Activated gamma-delta T cell treated with Interleukin-2 at 50 U/mL for 16 hours (primary cell): ENCODE measurements around the gene ARAP2.

Experiments used
- DNase-seq: peaks from one replicate; pipeline ENCODE4 v3.0.0-alpha.2; 2020

ARAP2 gene

DNA sequence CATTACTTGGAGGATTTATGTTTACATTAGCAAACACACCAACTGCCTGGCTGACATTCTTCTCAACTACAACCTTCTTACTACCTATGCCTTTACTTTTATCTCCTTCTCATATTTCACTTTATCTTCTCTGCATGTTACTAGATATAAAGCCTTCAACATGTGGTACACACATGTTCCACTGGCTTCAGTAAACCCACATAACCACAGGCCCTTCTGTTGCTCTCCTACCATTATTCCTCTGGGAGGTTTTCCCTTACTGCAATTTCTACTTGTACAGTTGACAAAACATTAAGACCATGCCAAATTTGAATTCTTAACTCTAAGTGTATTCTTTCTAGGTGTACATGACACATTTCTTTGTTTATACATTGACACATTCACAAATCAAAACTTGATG lies 133.1 kb downstream of the ARAP2 start:
- no peak for DNase-seq

DNA sequence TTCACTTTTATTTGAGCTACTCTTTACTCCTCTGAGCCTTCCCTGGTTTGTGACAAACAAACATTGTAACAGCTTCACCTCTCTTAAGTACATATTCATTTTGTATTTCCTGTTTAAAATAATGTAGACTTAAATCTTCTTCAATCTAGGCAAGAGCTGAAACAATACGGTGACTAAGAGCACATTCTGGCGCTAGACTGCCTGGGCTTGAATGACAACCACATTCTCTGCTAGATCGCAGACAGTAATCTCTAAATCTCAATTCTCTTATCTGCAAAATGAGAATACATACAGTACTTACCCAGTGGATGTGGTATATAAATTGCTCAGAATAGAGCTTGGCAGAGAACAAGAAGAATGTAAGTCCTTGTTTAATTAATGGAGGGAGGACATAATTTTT lies 144.8 kb downstream of the ARAP2 start:
- no peak for DNase-seq

DNA sequence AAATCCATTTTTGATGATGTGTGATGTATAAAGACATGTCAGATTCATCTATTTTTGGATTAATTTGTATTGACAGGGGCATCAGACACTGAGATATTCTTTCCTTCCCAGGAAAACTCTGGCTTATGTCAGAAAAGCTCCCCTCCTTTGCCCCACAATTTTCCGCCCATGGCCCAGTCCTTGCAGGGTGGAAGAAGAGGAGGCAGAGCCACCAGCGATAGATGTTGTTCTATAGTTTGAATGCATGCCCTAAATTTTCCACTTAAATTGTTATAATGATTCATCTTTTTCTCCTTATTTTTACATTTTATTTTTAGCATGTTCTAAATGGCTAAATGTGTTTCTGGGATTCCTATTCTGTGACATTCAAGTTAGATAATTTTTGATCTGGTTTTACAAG lies 149.3 kb downstream of the ARAP2 start:
- DNase-seq = no peak

DNA sequence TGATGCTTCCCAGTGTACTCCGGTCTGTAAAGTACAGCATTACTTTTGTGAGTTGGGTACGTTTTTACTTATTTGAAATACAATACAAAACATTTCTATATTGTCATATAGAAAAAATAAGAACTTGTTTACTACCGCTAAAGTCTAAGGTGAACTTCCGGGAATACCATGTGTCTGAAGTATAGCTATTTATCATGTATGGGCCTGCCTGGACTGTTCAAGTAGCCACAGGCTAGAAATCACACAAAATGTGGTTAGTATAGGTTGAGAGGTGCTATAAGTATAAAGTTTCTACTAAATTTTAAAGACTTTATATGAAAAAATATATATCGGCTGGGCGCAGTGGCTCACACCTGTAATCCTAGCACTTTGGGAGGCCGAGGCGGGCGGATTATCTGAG lies 152.3 kb downstream of the ARAP2 start:
- no peak for DNase-seq

DNA sequence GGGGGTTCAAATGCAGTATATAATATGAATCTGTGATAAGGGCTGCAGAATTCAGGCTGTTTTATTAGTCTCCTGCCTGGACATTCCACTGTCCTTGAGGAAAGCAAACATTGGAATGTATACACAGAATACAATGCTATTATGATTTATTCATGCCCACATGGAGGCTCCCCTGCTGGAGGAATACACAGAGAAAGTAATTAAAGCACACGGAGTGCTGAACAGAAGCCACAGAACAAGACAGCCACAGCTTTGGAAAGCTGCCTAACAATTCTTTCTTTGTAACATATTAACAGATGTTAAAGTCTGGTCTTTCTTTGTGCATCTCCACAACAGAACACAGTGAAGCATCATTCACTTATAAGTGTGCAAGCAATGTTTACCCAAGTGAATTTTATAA lies 155.8 kb downstream of the ARAP2 start:
- no peak for DNase-seq

DNA sequence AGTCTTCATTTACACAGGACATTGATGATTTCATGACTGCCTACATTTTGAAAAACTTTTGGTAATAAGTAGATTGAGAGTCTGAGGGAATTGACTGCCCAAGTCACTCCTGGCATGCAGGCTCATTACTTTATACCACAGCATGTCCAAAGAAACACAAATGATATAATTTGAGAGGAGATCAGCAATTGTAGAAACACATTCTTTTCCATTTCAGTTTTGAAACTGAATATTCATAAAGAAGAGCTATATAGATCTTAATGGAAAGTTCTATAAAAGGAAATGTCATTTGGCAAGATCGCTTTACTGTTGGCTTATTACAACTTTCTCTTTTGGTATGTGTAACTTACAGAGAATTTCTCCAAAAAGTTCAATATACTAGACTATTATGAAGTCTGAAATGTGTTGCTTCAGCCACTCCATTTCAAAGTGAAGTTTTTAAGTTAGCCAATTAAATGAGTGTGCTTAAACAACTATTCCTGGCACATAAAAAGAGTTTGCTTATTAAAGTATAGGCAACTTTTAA lies 158.0 kb downstream of the ARAP2 start:
- DNase-seq = no peak

DNA sequence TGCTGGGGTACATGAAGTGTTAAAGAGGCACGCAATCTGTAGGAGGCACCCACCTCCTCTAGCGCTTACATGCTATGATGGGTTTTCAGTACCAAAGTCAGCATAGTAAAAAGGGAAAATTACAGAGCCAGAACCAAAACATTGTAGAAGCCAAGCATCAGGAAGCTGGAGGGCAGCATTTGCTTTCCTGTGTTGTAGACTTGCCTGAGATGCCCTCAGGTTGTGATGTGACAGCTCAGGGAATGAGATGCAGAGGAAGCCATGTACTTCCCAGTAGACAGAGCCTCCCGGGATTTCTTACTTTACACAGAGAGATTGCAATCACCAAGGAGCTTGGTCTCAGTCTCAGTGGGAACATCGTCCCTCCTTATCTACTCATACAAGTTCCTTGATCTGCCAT lies 161.5 kb downstream of the ARAP2 start:
- no peak for DNase-seq

DNA sequence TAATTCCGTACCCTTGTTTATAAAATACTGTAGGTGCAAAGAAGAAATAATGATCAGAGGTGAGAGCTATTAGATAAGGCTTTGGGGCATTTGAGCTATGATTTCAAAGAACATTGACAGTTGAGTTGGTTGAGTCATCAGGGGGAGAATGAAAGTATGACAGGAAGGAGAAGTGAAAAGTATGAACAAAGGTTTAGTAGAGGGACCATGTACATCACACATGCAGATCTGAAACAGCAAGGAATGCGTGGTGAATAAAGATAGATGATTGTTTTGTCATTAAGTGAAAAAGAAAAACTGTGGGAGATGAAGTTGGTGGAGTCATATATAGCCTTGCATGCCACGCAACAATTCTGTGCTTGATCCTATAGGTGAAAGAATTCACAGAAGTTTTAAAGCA lies 163.1 kb downstream of the ARAP2 start:
- no peak for DNase-seq

DNA sequence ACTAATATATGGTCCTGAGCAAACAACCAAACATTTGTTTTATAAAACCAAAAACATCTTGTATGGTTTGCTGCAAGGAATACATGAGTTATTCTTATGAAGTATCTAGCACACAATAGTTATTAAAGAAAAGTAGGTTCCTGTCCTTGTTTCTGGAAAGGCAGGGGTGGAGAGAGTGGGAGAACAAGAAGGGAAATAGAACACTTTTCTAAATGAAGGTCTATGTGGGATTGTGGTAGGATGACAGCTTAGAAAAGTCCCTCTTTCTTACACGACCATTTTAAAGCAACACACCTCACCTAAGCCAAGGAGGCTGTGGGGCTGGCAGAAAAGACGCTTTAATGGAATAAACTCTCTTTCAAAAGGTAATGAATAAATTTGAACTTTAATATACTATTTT lies 164.6 kb downstream of the ARAP2 start:
- no peak for DNase-seq

DNA sequence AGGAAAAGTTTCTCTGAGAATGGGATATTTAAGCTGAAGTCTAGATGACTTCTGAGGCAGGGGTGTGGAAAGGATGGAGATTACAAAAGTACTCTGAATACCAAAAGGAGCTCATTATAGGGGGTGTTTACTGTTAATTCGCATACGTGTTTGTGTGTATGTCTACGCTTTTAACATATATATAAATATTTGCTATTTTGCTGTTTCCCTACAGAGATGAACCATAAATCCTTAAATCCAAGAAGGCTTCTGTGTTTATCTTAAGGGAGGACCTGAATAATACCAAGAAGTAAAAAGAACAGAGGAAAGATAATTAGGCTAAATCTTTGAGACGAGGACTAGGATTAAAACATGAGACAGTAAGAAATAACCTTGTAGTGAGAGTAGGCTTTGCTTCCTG lies 166.0 kb downstream of the ARAP2 start:
- no peak for DNase-seq

DNA sequence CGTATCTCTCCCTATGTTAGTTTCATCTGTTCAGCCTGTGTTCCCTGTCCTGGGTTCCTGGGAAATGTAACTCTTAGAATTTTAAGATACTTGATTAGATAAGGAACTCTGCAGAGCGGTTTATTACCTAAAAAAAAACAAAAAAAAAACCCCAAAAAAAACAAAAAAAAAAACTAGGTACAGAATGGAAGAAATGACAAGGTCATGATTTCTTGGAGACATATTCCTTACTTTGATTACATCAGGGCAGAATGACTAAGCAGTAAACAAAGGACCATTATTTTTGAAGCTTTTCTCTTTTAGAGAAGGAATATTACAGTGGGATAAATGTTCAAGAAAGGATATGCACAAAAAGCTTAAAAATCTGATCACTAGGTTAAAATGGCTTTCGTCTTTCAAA lies 171.8 kb downstream of the ARAP2 start:
- no peak for DNase-seq

DNA sequence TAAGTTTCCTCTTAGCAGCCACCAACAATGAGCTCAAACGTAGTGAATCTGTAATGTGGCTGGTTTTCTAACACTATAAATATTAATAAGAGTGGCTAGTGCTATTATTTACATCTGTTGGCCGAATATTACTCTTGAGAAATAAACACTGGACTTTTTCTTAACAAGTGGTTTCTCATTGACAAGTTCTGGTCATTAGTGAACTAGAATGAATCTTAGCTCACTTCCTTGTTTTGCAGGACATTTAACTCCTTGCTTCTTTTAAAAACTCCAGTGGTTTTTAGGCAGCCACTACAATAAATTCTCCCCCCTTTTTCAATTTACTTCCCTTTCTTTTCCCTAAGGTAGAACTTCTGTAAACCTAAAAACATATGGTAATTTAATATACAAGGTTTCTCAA lies 177.2 kb downstream of the ARAP2 start:
- no peak for DNase-seq

DNA sequence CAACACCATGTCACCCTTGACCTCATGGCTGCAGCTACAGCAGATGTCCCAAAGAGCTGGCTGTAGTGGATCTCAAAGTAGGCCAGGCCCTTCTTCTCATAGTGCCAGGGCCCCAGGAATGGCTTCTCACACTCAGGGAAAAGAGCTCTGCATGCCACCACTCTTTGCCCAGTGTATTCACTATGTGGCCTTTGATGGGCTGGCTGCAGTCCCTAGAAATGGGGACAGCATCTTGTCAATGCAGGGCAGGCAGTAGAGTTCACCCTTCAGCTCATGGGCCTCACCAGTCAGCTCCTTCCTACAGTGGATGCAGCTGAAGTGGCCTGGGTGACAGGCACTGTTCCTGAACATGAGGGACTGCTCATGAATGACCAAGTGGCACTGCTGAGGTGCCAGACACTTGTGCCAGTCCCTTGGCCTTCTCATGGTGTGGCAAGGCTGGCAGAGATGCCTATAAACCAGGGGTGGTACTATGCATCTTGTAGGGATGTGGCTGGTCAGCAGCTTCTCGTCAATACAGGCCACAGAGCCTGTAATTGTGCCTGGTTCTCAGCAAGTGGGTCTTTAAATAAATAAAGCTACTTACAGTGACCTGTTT lies 178.9 kb downstream of the ARAP2 start:
- DNase-seq = no peak

DNA sequence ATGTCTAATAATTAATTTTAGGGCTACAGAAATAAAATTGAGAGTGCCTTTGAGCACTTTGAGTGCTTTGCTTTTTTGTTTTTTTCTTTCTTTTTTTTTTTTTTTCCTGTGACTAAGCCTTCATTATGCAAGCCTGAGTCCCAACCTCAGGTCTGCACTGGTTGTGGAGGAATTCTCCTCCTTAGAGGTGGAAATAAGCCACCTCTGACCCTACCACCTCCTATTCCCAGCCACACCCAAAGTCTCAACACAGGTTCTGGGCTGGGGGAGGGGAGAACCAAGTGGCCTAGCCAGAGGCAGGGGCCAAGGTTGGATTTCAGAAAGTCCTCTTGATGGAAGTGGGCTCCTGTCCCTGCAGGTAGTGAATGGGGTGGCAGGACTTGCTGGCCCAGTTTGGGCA lies 180.2 kb downstream of the ARAP2 start:
- DNase-seq = no peak

DNA sequence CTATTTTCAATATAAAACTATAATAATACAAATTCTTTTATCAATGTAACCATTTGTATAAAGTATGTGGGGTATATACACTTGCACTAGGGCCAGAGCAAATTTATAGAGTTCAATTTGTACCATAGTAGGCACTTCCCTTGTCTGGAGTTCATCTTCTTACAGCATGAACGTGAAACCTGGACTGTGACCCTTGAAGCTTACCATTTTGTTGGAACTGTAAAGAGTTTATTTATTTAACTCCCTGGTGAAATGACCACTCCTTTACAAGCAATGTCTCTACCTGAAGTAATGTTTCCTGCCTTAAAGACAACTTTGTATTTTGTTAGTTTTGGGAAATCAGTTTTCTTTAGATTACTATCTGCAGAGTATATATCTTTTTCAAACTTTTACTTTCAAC lies 188.2 kb downstream of the ARAP2 start:
- no peak for DNase-seq

DNA sequence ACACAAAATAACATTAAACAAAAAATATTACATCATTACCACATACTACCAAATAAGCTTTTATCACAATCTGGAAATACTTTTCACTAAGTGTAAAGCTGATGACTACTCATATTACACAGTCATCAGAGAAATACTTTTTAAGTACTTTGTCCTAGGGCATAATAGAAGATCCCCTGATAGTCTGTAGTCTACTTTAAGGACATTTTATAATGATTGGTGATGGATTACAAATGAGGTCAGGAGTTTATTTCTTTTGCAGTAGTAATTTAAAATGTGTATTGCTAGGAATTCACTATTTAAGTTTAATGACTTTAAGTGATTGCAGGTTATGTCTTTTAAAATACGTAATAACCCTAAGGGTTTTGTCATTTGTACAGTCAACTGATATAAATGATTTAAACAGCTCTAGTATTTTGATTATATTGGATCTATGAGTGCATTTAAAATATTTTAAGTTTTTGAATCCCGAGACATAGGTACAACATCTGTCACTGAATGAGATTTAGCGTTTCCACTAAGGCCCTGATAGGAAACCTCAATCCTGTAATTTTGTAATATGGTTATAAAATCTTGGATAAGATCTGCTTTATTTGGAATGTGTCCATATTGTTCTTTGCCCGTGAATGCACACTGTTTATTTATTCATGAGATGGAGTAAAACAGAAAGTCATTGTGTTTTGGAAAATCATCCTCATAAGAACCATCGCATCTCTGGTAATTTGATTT lies 189.5 kb downstream of the ARAP2 start:
- no peak for DNase-seq

DNA sequence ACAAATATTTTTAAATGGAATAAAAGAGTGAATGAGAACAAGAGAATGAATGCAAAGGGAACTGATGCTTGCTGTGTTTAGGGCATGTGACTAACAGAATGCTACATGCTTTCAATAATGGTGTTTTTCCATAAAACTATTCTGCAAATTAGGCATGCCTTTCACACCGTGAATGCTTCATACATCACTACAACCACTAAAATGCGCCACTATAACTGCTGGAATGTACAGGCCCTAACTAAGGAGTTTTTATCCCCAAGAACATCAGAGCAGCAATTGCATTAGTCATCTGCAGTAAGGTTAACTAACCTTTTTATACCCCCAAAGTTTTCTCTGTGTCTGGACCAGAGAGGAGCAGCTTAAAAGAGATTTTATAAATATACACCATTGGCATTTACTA lies 190.4 kb downstream of the ARAP2 start:
- no peak for DNase-seq

DNA sequence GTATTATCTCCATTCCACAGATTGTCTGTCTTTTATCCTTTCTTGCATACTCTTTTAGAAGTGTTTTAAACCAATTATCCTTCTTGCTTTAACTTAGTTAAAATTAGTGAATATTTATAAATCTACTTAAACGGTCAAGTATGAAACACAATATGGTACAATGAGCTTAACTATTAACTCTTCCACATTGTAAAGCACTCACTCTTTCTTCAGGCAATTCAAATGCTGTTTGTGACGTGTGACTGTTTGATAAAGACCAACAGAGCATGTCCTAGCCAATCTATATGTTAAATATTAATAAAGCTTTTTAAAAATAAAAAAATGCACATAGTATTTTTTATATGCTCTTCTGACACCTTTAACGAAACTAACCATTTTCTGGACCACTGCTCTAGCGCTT lies 192.7 kb downstream of the ARAP2 start:
- no peak for DNase-seq

DNA sequence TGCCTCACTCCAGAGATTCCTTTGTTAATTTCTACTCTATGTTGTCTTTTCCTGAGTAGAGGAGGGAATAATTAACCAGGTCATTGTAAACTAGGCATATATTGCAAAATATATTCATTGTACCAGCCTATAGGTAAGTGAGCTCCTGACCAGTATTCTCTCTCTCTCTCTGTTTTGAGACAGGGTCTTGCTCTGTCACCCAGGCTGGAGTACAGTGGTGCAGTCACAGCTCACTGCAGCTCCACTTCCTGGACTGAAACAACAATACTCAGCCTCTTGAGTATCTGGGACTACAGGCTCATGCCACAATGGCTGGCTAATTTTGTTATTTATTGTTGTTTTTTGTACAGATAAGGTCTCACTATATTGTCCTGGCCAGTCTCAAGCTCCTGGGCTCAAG lies 198.3 kb downstream of the ARAP2 start:
- no peak for DNase-seq

DNA sequence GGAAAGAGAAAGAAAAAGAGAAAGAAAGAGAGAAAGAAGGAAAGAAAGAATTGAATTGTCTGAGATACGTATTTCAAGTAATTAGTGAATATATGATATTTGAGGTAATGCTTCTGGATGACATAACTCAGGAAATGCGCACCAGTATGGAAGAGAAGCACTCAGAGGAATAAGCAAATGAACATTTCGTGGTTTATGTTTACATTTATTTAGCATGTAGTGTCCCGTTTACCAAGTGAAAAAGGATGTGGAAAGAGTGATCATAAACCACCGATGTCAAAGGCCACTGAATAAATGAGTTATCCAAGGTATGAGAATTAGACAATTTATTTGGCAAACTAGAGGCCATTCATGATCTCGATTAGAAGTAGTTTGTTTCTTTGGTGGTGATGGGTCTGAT lies 200.4 kb downstream of the ARAP2 start:
- no peak for DNase-seq

DNA sequence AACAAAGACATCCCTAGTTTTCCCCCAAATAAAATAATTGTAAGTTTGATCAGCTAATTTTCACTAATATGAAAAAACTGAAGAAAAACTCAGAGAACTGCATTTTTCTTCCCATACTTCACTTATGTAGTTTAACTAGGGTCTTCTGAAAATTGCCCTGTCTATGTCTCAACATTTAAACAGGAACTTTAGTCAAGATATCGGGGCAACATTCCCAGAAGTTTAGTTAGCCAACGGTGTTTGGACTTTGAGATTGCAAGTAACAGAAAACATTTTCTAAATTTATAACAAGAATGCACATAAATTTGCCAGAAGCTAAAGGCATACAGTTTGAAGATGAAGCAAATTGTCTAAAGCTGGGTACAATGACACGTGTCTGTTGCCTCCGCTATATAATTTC lies 201.1 kb downstream of the ARAP2 start:
- no peak for DNase-seq

DNA sequence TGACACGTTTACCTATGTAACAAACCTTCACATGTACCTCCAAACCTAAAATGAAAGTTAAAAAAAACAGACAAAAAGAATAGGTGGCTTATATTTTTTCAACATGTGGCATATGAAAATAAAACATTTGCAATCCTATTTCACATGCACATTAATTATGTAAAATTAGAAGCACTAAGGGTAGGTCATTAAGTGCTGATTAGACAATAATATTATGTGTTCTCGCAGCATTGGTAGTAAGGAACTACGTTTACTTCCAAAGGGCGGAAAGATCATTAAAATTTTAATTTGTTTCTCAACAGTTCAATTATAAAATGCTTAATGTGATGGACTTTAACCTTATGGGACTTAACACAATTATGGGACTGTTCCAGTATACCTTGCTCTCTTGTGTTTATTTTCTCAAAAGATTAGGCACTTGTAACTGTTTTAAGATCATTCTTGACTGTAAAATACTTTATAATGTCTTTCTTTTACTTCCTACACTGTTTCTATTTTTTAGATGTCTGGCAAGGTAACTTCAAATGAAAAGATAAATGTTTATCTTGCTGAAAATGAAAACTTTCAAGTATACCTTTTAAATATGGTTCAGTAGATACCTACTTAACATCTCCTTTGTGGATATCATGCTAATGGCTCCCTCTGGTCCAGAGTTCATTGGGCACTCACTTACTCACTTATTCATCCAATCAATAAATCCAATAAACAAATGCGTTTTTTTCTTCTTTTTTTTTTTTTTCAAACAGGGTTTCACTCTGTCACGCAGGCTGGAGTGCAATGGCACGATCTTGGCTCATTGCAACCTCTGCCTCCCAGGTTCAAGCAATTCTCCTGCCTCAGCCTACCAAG lies 202.0 kb downstream of the ARAP2 start:
- DNase-seq = no peak

DNA sequence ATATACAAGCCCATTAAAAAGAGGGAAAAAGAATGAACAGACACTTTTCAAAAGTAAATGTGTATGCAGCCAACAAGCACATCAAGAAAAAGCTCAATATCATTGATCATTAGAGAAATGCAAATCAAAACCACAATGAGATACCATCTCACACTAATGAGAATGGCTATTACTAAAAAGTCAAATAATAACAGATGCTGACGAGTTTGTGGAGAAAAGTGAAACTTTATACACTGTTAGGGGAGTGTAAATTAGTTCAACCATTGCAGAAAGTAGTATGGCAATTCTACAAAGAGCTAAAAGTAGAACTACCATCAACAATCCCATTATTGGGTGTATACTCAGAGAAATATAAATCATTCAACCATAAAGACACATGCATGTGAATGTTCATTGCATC lies 203.0 kb downstream of the ARAP2 start:
- no peak for DNase-seq

DNA sequence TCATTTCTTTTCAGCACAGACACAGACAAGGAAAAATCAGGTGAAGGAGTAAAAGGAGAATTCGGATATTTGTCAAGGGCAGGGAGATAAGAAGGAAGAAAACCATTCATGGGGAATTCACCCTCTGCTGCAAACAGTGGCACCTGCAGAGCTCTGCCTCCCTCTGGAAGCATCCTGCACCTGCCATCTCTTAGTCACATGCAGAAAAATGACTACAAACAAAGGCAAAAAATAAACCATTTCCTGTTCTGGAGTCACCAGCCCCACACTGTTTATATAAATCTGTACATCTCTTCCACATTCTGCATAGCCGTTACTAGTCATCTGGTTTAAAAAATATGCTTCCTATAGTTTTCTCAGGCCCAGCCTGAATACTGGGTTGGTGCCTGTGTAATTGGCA lies 205.3 kb downstream of the ARAP2 start:
- no peak for DNase-seq
